Measurements from ENCODE around the gene CPSF4L.

Gene CPSF4L

DNA sequence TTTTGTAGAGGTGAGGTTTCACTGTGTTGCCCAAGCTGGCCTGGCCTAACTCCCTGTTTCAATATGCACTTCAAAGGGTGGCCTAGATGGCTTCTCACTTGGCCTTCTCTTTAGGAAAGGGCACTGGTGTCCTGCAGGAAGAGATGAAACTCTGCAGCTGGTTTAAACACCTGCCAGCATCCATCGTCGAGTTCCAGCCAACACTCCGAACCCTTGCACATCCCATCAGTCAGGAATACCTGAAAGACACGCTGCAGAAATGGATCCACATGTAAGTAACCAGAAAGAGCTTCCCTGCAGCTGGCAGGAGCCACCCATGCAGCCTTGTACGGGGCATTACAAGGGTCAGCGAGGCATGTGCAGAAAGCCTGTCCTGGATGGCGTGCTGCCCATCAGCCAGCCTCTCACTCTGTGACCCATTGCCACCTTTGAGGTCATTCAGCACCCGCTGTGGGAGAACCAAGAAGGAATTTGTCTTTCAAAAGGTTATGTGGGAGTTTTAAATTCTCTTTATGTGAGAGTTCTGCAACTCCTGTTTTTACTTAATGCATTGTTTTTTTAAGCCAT is 61.8 kb downstream of the CPSF4L start:
- no peak for DNase-seq

DNA sequence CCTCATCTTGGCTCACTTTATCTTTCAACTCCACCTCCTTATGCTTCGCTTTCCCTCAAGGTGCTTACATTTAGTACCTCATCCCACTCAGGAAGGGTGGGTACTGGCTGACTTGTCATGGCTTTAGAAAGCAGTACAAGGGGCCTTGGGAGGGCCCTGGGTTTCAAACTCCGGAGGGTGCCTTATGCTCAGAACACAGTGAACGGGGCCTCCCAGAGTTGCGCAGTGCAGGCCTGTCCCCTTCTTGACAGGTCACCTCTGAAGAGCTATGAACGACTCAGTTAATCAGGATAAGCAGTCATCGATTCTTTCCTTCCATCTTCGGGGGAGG is 62.8 kb downstream of the CPSF4L start:
- no peak for DNase-seq
